ENCODE results near the gene EIF2S2.

Gene EIF2S2

GRCh38 chr20:34105978-34106675 lies 5.9 kb downstream of the EIF2S2 start:
- no peak for TF ChIP-seq CTCF (IDR thresholded peaks at IDR 0.05)

GRCh38 chr20:34104059-34104458 lies 8.0 kb downstream of the EIF2S2 start:
- TF ChIP-seq CTCF (IDR thresholded peaks at IDR 0.05): no peak

- no peak for TF ChIP-seq CTCF (IDR thresholded peaks at IDR 0.05)
These were observed 9.7 kb downstream of the EIF2S2 start for GRCh38 chr20:34102342-34102741.

- TF ChIP-seq CTCF (IDR thresholded peaks at IDR 0.05): no peak
These were observed 11.5 kb downstream of the EIF2S2 start for GRCh38 chr20:34100576-34100975.

GRCh38 chr20:34099675-34100074 lies 12.4 kb downstream of the EIF2S2 start:
- no peak for TF ChIP-seq CTCF (IDR thresholded peaks at IDR 0.05)

- no peak for TF ChIP-seq CTCF (IDR thresholded peaks at IDR 0.05)
These were observed 13.5 kb downstream of the EIF2S2 start for GRCh38 chr20:34098570-34098969.

GRCh38 chr20:34096699-34097444 lies 15.2 kb downstream of the EIF2S2 start:
- TF ChIP-seq CTCF (IDR thresholded peaks at IDR 0.05): no peak
